PC-9 (cell line): Measurements from ENCODE around the gene LBR. TPM values are rescaled to one million over a fixed set of nuclear protein-coding genes. Genes with fewer than 3 reads are reported as not detected.

Experiments
- BruUV-seq: library from RNA; stranded (reverse); fragments of 400-500 nt; replicated peaks from 2 replicates; lab custom pipeline; 2021; lab: Mats Ljungman, UMichigan
- CTCF ChIA-PET: fragments of 300-600 bp; sonication (Branson Sonifier 250); formaldehyde crosslinking; loops from one replicate; lab custom pipeline; 2022; ENCODE audit warnings: antibody characterized with exemption; lab: Charles Lee
- POLR2A ChIA-PET: fragments of 300-600 bp; sonication (Branson Sonifier 250); formaldehyde crosslinking; loops from one replicate; lab custom pipeline; 2022; ENCODE audit warnings: antibody characterized with exemption; ENCODE audit not compliant: unreplicated experiment; lab: Charles Lee
- DNase-seq, 2 experiments: peaks; one replicate each; pipeline versions ENCODE4 v3.0.0 to v3.0.0-alpha.2; 2015 to 2022; ENCODE audit warnings: mixed read lengths in 1 of 2
- H2AFZ ChIP-seq: fragments of 200-600 bp; sonication (generic); 2 replicates; pipeline ENCODE4 v1.8.1; 2017; ENCODE audit warnings: antibody characterized with exemption
- H3F3A ChIP-seq: fragments of 200-600 bp; sonication (generic); 2 replicates; pipeline ENCODE4 v1.8.1; 2017; ENCODE audit warnings: antibody characterized with exemption, mild to moderate bottlenecking, low read depth; ENCODE audit not compliant: insufficient read depth
- H3K27ac ChIP-seq: fragments of 200-600 bp; sonication (generic); 2 replicates; pipeline ENCODE4 v1.6.1; 2016; ENCODE audit warnings: mixed run types
- H3K27me3 ChIP-seq: fragments of 200-600 bp; sonication (generic); 2 replicates; pipeline ENCODE4 v1.6.1; 2016; ENCODE audit warnings: low read depth, mixed run types; ENCODE audit not compliant: insufficient read depth
- H3K36me3 ChIP-seq: fragments of 200-600 bp; sonication (generic); 2 replicates; pipeline ENCODE4 v1.6.1; 2016; ENCODE audit warnings: low read depth, mixed run types
- H3K4me1 ChIP-seq: fragments of 200-600 bp; sonication (generic); replicated peaks from 2 replicates; pipeline ENCODE4 v1.6.1; 2016; ENCODE audit warnings: mixed run types; ENCODE audit not compliant: insufficient read depth
- H3K4me2 ChIP-seq: fragments of 200-600 bp; sonication (generic); 2 replicates; pipeline ENCODE4 v1.6.1; 2017; ENCODE audit warnings: mixed run types
- H3K4me3 ChIP-seq: fragments of 200-600 bp; sonication (generic); 2 replicates; pipeline ENCODE4 v1.6.1; 2016; ENCODE audit warnings: mixed run types
- H3K79me2 ChIP-seq: fragments of 200-600 bp; sonication (generic); 2 replicates; pipeline ENCODE4 v1.6.1; 2017; ENCODE audit warnings: low read depth, mixed run types
- H3K9me2 ChIP-seq: fragments of 200-600 bp; sonication (generic); 2 replicates; pipeline ENCODE4 v1.8.1; 2017; ENCODE audit warnings: mild to moderate bottlenecking; ENCODE audit not compliant: insufficient read depth
- H3K9me3 ChIP-seq: fragments of 200-600 bp; sonication (generic); 2 replicates; pipeline ENCODE4 v1.8.1; 2016; ENCODE audit warnings: low read depth; ENCODE audit not compliant: insufficient read depth
- H4K20me1 ChIP-seq: fragments of 200-600 bp; sonication (generic); 2 replicates; pipeline ENCODE4 v1.8.1; 2017; ENCODE audit not compliant: insufficient read depth
- EZH2 ChIP-seq: fragments of 200-600 bp; sonication (generic); IDR thresholded peaks from 2 replicates; pipeline ENCODE4 v1.8.0; 2017; ENCODE audit warnings: antibody characterized with exemption, low read depth
- intact Hi-C: fragments of 100-400 bp; cut with micrococcal nuclease; formaldehyde crosslinking; loops from one replicate; pipeline ENCODE4 v1.10.0; 2022; ENCODE audit not compliant: unreplicated experiment
- total RNA-seq: library from RNA; stranded (reverse); gene quantifications from 2 replicates; pipeline ENCODE4 v1.2.3, GENCODE V29; 2021
- TF ChIP-seq, protein P1 (sequence below): fragments of 200-600 bp; sonication (generic); conservative IDR thresholded peaks from 2 replicates; pipeline ENCODE4 v1.6.1; 2017; ENCODE audit warnings: mixed run types, antibody characterized with exemption, mild to moderate bottlenecking, moderate library complexity

LBR gene
- total RNA-seq, 1 experiment from 2014 or later: 158 TPM

- Histone ChIP-seq H3K9me2 (no peaks in the 10 kb centered on the region), H2AFZ (no peak overlapping the region), H3F3A (0 out of 2 replicates have a peak, but pooled peaks cover 3% of the 10 kb centered on the region), H3K36me3 (no peaks in the 10 kb centered on the region), H3K4me1 (peaks cover 10% of the 10 kb centered on the region), H3K9me3 (no peaks in the 10 kb centered on the region), H3K4me3 (no peak overlapping the region), H3K79me2 (no peaks in the 10 kb centered on the region), H3K27me3 (no peaks in the 10 kb centered on the region), H3K4me2 (no peak overlapping the region), H3K27ac (no peak overlapping the region), H4K20me1 (no peaks in the 10 kb centered on the region)
- no TSS peak for BruUV-seq
- no peak for DNase-seq
- TF ChIP-seq, protein P1, sequence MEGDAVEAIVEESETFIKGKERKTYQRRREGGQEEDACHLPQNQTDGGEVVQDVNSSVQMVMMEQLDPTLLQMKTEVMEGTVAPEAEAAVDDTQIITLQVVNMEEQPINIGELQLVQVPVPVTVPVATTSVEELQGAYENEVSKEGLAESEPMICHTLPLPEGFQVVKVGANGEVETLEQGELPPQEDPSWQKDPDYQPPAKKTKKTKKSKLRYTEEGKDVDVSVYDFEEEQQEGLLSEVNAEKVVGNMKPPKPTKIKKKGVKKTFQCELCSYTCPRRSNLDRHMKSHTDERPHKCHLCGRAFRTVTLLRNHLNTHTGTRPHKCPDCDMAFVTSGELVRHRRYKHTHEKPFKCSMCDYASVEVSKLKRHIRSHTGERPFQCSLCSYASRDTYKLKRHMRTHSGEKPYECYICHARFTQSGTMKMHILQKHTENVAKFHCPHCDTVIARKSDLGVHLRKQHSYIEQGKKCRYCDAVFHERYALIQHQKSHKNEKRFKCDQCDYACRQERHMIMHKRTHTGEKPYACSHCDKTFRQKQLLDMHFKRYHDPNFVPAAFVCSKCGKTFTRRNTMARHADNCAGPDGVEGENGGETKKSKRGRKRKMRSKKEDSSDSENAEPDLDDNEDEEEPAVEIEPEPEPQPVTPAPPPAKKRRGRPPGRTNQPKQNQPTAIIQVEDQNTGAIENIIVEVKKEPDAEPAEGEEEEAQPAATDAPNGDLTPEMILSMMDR: no peak
- TF ChIP-seq EZH2: no peak
- ChIA-PET CTCF (interaction anchor here (0.7 kb wide), 1 partner anchor 301 kb away, joined by 3 read pairs; no protein-coding TSS in a partner anchor), POLR2A (no interaction called here)
- intact Hi-C loops: no loop called here
Measured at GRCh38 chr1:225471453-225472301, 43.8 kb upstream of the LBR start.

GRCh38 chr1:225471109-225471452 lies 43.2 kb upstream of the LBR start:
- no peak overlapping the region for H3K4me2 ChIP-seq
- H3K27me3 ChIP-seq: no peaks in the 10 kb centered on the region
- no peaks in the 10 kb centered on the region for H3K9me3 ChIP-seq
- no peaks in the 10 kb centered on the region for H3K36me3 ChIP-seq
- intact Hi-C loops: no loop called here
- ChIA-PET CTCF (interaction anchor here (0.6 kb wide), 1 partner anchor 657 kb away, joined by 4 read pairs; no protein-coding TSS in a partner anchor), POLR2A (no interaction called here)
- H3K27ac ChIP-seq: no peak overlapping the region
- TF ChIP-seq, protein P1: no peak
- TF ChIP-seq EZH2: no peak
- H2AFZ ChIP-seq: no peak overlapping the region
- DNase-seq: no peak
- no peak overlapping the region for H3K4me3 ChIP-seq
- H3K79me2 ChIP-seq: no peaks in the 10 kb centered on the region
- H3F3A ChIP-seq: peaks cover 9% of the 10 kb centered on the region; the same call in 1 of the 2 replicates
- H3K4me1 ChIP-seq: peaks cover 16% of the 10 kb centered on the region
- no peaks in the 10 kb centered on the region for H4K20me1 ChIP-seq
- BruUV-seq: no TSS peak
- no peaks in the 10 kb centered on the region for H3K9me2 ChIP-seq

GRCh38 chr1:225470211-225471108 lies 42.6 kb upstream of the LBR start:
- Histone ChIP-seq H3F3A (peaks cover 15% of the 10 kb centered on the region), H3K4me1 (peaks cover 22% of the 10 kb centered on the region), H4K20me1 (no peaks in the 10 kb centered on the region), H3K79me2 (no peaks in the 10 kb centered on the region), H3K9me2 (no peaks in the 10 kb centered on the region), H3K4me2 (no peak overlapping the region), H3K27me3 (no peaks in the 10 kb centered on the region), H3K36me3 (no peaks in the 10 kb centered on the region), H3K27ac (no peak overlapping the region), H3K4me3 (no peak overlapping the region), H3K9me3 (no peaks in the 10 kb centered on the region), H2AFZ (no peak overlapping the region)
- TF ChIP-seq EZH2: no peak
- TF ChIP-seq, protein P1: no peak
- POLR2A ChIA-PET: interaction anchor here (0.6 kb wide), 1 partner anchor 527 kb away, joined by 4 read pairs; no protein-coding TSS in a partner anchor
- no TSS peak for BruUV-seq
- intact Hi-C loops: no loop called here
- CTCF ChIA-PET: interaction anchor here (0.6 kb wide), 1 partner anchor 657 kb away, joined by 4 read pairs; no protein-coding TSS in a partner anchor
- no peak for DNase-seq
